Right ventricle myocardium inferior (tissue), 1 donor: ENCODE data around the gene RND1. TPM values are rescaled to one million over a fixed set of nuclear protein-coding genes. Genes with fewer than 3 reads are reported as not detected.
A peak's percentile ranks its signal among the peaks of the same experiment; 100 is the strongest.

ENCODE experiments used
- ATAC-seq: fragments of 200-7000 bp; cut with Tn5 transposase; one replicate; pipeline ENCODE4 v1.9.1; 2020; ENCODE audit warnings: mild to moderate bottlenecking, moderate library complexity
- DNase-seq: peaks from one replicate; pipeline ENCODE4 v3.0.0; 2021; ENCODE audit errors: missing footprints
- intact Hi-C: fragments of 100-400 bp; cut with DNase I; formaldehyde crosslinking; loops from one replicate; pipeline ENCODE4 v1.11.0; 2022
- total RNA-seq: library from RNA; stranded (reverse); fragmentation: NEBNext Ultra II Directional; extraction: Animal tissue kit (Norgen Biotek cat#: 25700); gene quantifications from one replicate; pipeline ENCODE4 v1.2.1, GENCODE V29; 2021
- donor health status: DM: no; HTN: yes; CAD: no; lungs with severe emphysema.

The RND1 gene
- total RNA-seq, 1 donor from 2014 or later, result 0.41 TPM

DNA sequence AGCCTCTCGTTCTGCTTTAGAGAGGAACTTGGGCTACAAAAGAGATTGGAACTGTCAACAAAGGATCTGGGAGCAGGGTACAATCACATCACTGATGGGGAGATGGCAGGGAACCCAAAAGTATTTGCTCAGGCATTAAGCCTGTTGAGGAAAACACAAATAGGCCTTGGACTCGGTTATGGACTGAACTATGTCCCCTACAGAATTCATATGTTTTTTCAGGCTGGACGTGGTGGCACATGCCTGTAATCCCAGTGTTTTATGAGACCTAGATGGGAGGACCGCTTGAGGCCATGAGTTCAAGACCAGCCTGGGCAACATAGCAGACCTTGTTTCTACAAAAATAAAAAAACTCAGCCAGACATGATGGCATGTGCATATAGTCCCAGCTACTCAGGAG is 27.6 kb downstream of the RND1 start:
- intact Hi-C loops, result no loop called here
- DNase-seq (no peak), ATAC-seq (no peak)

- intact Hi-C loops, result no loop called here
- DNase-seq (no peak), ATAC-seq (no peak)
Observed at GRCh38 chr12:48832321-48833060, 33.2 kb downstream of the RND1 start.

- ATAC-seq, result no peak
- intact Hi-C loops, result no loop called here
- no peak for DNase-seq
Observed at GRCh38 chr12:48831257-48831656, 34.4 kb downstream of the RND1 start.

DNA sequence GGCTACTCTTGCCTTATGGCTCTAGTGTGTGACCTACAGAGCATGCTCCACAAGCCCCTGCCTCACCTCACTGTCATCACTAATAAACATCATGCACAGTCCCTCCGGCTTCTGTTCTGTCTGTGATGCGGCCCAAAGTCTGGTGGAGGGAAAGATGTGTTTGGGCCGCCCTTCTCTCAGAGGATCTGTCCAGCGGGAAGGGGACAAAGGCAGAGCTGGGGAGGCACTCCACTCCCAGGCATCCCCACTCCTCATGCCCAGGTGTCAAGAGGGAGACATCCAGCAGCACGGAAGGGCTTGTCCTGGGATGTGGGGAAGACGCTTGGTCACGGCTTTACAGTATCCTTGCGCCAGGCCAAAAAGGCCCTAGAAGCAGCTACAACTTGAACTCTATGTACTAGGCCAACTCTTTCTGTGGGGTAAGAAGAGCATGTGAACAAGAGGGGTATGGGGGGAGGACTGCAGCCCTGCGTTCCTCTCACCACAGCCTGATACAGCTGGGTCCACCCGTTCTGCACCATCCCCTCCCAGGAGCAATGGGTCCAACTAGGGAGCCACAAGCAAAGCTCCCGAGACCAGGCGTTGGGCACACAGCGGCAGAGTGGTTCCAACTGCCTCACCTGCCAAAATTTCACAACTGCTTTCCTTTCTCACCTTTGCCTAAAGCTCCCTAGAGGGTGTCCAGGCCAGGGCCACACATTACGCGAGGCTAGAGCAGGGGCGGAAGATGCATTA is 36.7 kb downstream of the RND1 start:
- intact Hi-C loops, result no loop called here
- ATAC-seq (no peak), DNase-seq (no peak)

DNA sequence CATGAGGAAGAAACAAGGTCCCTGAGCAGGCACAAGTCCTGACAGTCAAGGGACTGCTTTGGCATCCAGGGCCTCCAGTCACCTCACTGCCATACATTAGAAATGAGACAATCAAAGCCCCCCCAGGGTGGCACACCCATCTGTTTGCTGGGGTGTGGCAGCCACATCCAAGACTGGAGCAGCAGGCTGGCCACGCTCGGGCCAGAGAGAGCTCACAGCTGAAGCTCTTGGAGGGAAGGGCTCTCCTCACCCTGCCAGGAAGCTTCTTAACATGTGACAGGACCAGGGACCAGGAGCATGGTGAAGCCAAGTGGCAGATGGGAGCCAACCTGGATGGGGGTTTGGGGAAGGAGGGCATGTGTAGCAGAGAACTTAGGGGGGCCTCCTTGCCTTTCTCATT is 37.4 kb downstream of the RND1 start:
- ATAC-seq (no peak), DNase-seq (no peak)
- intact Hi-C loops, result no loop called here

- DNase-seq (no peak), ATAC-seq (no peak)
- intact Hi-C loops, result no loop called here
Observed at GRCh38 chr12:48827513-48828096, 38.1 kb downstream of the RND1 start.

GRCh38 chr12:48827026-48827425 is 38.6 kb downstream of the RND1 start:
- intact Hi-C loops, result no loop called here
- no peak for ATAC-seq
- DNase-seq, result no peak

GRCh38 chr12:48826209-48826855 is 39.3 kb downstream of the RND1 start:
- no peak for ATAC-seq
- intact Hi-C loops, result no loop called here
- no peak for DNase-seq

- DNase-seq (no peak), ATAC-seq (no peak)
- intact Hi-C loops, result no loop called here
Observed at GRCh38 chr12:48824905-48825304, 40.8 kb downstream of the RND1 start.

DNA sequence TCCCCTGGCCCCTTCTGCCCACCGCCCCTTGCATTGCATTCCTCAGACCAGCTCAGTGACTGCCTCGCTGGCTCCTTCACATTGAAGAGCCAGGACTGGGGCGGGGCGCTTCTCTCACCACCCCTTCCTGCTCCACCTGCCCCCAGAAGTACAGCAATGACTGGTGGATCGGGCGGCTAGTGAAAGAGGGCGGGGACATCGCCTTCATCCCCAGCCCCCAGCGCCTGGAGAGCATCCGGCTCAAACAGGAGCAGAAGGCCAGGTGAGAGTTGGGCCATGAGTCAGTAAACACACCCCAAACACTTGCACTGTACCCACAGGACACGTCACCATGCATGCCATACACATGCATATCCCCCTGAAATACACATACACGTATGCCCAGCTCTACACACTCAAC is 41.6 kb downstream of the RND1 start:
- ATAC-seq, result no peak
- intact Hi-C loops, result no loop called here
- DNase-seq, result no peak

- no peak for ATAC-seq
- no peak for DNase-seq
- intact Hi-C loops, result no loop called here
Observed at GRCh38 chr12:48823281-48823680, 42.4 kb downstream of the RND1 start.

DNA sequence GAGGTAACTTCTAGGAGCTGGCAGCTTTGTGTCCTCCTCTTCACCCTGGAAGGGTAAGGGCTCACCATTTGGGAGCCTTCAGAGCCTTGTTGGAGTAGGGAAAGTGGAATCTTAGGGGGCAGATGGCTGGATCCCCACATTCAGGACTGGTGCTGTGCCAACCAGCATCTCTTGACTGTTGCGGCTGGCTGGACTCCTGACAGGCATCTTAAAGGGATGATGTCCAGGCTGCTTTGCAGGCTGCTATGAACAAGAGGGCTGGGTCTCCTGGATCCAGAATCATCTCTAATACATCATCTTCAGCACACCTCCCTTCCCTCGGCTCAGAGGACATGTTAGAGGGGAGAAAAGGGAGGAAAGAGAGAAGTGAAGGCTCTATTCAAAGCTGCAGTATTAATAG is 43.0 kb downstream of the RND1 start:
- intact Hi-C loops, result no loop called here
- no peak for DNase-seq
- no peak for ATAC-seq

DNA sequence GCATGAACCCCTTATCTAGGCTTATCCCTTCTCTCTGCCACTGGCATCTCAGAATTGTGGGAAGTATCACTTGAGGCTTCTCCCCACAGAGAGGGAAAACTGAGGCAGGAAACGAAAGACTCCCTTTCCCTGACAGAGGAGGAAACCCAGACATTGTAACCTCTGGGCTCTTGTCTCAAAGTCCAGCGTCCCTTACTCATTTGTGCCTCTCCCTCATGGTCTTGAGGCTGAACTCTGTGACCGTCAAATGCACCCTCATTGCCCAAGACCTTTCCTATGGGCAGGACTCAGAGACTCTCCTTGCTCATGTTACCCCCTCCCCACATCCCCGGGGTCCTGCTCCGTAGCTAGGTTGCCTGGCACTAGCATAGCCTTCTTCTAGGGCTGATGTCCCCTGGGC is 43.5 kb downstream of the RND1 start:
- ATAC-seq, result no peak
- intact Hi-C loops, result no loop called here
- DNase-seq, result no peak

GRCh38 chr12:48819986-48820725 is 45.5 kb downstream of the RND1 start:
- intact Hi-C loops, result no loop called here
- ATAC-seq, result no peak
- no peak for DNase-seq

DNA sequence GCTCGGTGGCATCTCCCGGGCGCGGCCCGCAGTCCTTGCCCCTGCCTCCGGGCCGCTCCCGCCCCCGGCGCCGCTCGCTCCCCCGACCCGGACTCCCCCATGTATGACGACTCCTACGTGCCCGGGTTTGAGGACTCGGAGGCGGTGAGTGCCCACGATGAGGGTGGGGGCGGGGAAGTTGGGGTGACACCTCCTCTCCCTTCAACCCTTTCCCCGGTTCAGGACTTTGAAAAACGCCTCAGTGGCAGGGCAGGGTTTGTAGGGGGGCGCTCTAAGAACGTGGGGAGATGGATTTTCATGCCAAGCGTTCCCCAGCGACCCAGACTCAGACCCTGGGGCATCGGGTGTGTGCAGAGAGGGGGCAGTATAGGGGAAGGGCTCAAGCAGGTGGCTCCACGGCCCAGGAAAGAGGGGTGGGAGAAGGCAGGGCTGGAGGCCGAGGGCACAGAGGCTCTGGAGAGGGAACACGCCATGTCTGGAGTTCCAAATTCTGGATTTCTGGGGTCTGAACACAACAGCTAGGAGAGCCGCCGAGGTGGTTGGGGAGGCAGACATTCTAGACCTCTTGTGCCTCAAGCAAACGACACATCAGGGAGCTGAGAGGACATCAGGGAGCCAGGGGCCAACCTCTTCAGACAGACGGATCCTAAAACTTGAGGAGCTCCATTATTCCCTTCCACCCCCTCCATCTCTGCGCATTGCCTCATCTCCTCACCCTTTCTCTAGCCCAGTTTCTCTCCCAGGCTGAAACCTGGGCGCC is 46.7 kb downstream of the RND1 start:
- ATAC-seq (no peak), DNase-seq (no peak)
- intact Hi-C loops, result no loop called here

GRCh38 chr12:48817873-48818830 is 47.5 kb downstream of the RND1 start, which contains the start of gene CACNB3:
TSS of gene CACNB3 (plus strand) at chr12:48818496. CDS start at chr12:48818930, 434 bp downstream.
- DNase-seq, result peak; percentile 82
- peak; percentile 20 for ATAC-seq
- intact Hi-C loops, result no loop called here

GRCh38 chr12:48816143-48816854 is 49.4 kb downstream of the RND1 start:
- DNase-seq (no peak), ATAC-seq (no peak)
- intact Hi-C loops, result no loop called here
